ENCODE measurements around the gene ARL6IP4.

Gene ARL6IP4

DNA sequence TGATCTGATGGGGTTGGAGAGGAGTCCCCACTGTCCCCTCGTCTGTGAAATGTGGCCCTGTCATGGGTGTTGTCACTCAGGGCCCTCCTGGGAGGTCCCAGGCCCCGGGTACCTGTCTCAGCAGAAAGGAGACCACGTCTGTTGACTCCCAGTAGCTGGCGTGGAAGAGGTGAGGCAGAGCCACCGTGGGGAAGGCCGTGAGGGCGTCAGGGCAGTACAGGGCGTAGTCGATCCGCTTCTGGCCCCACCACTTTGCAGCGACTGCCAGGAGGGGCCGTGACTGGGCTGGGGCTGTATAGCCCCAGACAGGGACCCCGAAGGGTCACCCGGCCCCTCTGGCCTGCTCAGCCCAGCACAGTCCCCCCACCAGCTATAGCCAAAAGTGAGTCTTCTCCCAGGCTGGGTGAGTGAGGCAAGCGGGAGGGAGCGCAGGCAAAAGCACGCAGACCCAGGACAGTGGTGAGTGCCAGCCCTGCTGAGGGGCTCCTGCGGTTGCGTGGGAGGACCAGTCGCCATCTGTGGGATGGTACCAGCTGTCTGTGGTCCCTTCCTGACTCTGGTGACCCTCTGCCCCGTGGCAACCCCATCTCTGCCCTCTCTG is 8.2 kb downstream of the ARL6IP4 start:
- Histone ChIP-seq H3K4me1 (ENCODE audit: control insufficient read depth in 1 of 2, insufficient read depth in 2 of 2, low read length in 2 of 2) (peaks cover 0 to 19% of the 10 kb centered on the region in 2 donors), H3K36me3 (ENCODE audit: control insufficient read depth in 1 of 2, insufficient read depth in 2 of 2, low read length in 2 of 2) (peaks cover 0 to 36% of the 10 kb centered on the region in 2 donors), H3K4me3 (ENCODE audit: low read depth in 1 of 2, low read length in 2 of 2) (no peak overlapping the region), H3K9me3 (ENCODE audit: control insufficient read depth in 1 of 2, low read length in 2 of 2) (no peaks in the 10 kb centered on the region), H3K27ac (ENCODE audit: low read length) (no peak overlapping the region), H3K27me3 (ENCODE audit: low read depth, low read length) (no peaks in the 10 kb centered on the region)

DNA sequence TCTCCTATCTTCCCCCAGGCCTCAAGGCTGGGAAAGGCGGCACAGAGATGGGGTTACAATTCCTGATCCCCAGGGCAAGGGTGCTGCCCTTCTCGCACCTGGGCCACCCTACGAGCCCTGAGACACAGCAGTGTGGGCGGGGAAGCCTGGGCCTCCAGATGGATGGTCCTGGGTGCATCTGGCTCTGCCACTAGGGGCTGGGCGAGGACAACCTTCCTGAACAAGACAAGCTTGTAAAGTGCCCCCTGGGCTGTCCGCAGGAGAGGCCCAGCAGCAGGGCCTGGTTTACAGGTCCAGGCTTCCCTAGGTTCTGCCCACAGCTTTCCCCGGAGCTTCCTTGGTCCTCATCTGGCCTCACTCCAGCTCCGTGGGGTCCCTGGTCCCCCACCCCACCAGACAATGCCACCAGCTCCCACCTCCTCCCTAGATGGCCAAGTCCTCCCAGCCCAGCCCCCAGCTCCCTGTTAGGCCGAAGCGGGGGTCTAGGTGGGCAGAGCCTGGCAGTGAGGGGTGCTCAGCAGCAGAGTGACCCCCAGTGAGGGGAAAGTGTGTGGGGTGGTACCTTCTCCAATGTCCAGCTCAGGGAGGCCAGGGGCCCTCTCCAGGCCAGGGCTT is 8.9 kb downstream of the ARL6IP4 start:
- peaks cover 0 to 13% of the 10 kb centered on the region in 2 donors for H3K4me1 ChIP-seq (ENCODE audit: control insufficient read depth in 1 of 2, insufficient read depth in 2 of 2, low read length in 2 of 2)
- no peaks in the 10 kb centered on the region for H3K9me3 ChIP-seq (ENCODE audit: control insufficient read depth in 1 of 2, low read length in 2 of 2)
- peaks cover 0 to 36% of the 10 kb centered on the region in 2 donors for H3K36me3 ChIP-seq (ENCODE audit: control insufficient read depth in 1 of 2, insufficient read depth in 2 of 2, low read length in 2 of 2)
- no peak overlapping the region for H3K27ac ChIP-seq (ENCODE audit: low read length)
- no peak overlapping the region for H3K4me3 ChIP-seq (ENCODE audit: low read depth in 1 of 2, low read length in 2 of 2)
- H3K27me3 ChIP-seq (ENCODE audit: low read depth, low read length) = no peaks in the 10 kb centered on the region

DNA sequence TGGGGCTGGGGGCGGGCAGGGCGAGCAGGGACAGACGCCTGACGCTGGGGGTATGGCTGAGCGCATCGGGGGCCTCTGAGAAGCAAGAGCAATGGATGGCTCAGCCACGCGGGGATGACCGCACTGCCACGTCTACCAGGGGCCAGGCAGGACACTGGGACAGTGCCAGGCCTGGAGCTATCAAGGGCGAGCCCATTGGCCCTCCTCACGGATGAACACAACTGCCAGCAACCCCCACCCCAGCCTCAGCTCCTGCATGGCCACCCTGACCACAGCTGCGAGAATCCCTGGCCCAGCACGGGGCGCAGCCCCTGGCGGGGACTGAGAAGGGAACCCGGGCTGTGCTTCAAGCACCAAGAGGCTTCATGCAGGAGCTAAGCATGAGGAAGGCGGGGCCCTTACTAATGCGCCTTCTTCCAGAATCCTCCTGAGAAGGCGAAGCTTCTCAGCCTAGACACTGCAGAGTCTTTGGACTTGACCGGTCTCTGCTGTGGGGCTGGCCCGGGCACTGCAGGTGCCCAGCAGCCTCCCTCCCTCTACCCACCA is 9.5 kb downstream of the ARL6IP4 start:
- no peaks in the 10 kb centered on the region for H3K27me3 ChIP-seq (ENCODE audit: low read depth, low read length)
- H3K4me1 ChIP-seq (ENCODE audit: control insufficient read depth in 1 of 2, insufficient read depth in 2 of 2, low read length in 2 of 2) = peaks cover 0 to 7% of the 10 kb centered on the region in 2 donors
- no peaks in the 10 kb centered on the region for H3K9me3 ChIP-seq (ENCODE audit: control insufficient read depth in 1 of 2, low read length in 2 of 2)
- peaks cover 0 to 36% of the 10 kb centered on the region in 2 donors for H3K36me3 ChIP-seq (ENCODE audit: control insufficient read depth in 1 of 2, insufficient read depth in 2 of 2, low read length in 2 of 2)
- no peak overlapping the region for H3K4me3 ChIP-seq (ENCODE audit: low read depth in 1 of 2, low read length in 2 of 2)
- H3K27ac ChIP-seq (ENCODE audit: low read length) = no peak overlapping the region

DNA sequence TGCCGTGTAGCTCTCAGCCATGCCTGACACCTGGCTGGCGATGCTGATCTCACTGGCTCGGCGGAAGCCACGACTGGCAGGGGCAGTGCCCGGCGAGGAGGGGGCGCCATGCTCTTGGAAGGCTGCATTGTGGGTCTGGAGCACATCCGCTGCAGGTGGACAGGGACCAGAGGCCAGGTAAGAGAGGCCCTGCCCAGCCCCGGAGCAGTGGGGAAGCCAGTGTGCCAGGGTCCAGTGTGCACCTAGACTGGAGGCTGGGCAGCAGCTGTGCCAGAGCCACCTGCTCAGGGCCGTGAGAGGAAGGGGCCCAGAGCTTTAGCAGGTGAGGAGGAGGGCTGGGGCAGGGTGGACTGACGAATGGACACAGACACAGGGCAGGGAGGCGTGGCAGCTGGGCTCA is 10.1 kb downstream of the ARL6IP4 start:
- Histone ChIP-seq H3K4me1 (ENCODE audit: control insufficient read depth in 1 of 2, insufficient read depth in 2 of 2, low read length in 2 of 2) (peaks cover 0 to 2% of the 10 kb centered on the region in 2 donors), H3K4me3 (ENCODE audit: low read depth in 1 of 2, low read length in 2 of 2) (no peak overlapping the region), H3K36me3 (ENCODE audit: control insufficient read depth in 1 of 2, insufficient read depth in 2 of 2, low read length in 2 of 2) (peaks cover 0 to 36% of the 10 kb centered on the region in 2 donors), H3K27ac (ENCODE audit: low read length) (no peak overlapping the region), H3K27me3 (ENCODE audit: low read depth, low read length) (no peaks in the 10 kb centered on the region), H3K9me3 (ENCODE audit: control insufficient read depth in 1 of 2, low read length in 2 of 2) (no peaks in the 10 kb centered on the region)

DNA sequence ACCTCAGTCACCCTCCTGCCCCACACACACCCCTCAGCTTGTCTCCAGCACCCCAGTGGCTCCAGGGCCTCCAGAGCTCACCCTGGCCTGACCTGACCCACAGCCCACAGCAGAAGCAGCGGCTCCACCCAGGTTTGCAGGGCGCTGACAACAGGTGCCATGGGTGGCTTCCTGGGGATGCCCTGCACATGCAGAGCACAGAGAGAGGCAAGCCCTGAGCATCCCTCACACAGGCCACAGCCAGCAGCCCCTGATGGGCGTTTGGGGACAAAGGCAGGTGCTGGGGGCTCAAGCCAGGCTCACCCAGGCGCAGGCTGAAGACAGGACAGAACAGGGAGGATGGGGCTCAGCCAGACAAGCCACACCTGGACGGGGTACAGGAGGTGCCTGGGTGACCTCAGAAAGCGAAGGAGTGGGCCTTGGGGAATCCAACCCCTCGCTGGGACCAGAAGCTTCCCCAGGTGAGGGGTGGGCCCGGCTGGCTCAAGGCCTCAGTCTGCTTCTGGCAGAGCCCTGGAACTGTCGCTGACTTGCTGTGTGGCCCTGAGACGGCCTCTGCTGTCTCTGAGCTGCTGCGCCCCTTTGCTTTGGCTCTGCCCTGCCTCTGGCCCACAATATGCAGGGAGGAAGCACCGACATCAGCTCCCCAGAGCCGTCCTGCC is 10.6 kb downstream of the ARL6IP4 start:
- H3K9me3 ChIP-seq (ENCODE audit: control insufficient read depth in 1 of 2, low read length in 2 of 2) = no peaks in the 10 kb centered on the region
- peaks cover 0 to 33% of the 10 kb centered on the region in 2 donors for H3K36me3 ChIP-seq (ENCODE audit: control insufficient read depth in 1 of 2, insufficient read depth in 2 of 2, low read length in 2 of 2)
- peaks cover 4 to 7% of the 10 kb centered on the region in 2 donors for H3K4me1 ChIP-seq (ENCODE audit: control insufficient read depth in 1 of 2, insufficient read depth in 2 of 2, low read length in 2 of 2)
- H3K27me3 ChIP-seq (ENCODE audit: low read depth, low read length) = no peaks in the 10 kb centered on the region
- no peak overlapping the region for H3K27ac ChIP-seq (ENCODE audit: low read length)
- H3K4me3 ChIP-seq (ENCODE audit: low read depth in 1 of 2, low read length in 2 of 2) = no peak overlapping the region

DNA sequence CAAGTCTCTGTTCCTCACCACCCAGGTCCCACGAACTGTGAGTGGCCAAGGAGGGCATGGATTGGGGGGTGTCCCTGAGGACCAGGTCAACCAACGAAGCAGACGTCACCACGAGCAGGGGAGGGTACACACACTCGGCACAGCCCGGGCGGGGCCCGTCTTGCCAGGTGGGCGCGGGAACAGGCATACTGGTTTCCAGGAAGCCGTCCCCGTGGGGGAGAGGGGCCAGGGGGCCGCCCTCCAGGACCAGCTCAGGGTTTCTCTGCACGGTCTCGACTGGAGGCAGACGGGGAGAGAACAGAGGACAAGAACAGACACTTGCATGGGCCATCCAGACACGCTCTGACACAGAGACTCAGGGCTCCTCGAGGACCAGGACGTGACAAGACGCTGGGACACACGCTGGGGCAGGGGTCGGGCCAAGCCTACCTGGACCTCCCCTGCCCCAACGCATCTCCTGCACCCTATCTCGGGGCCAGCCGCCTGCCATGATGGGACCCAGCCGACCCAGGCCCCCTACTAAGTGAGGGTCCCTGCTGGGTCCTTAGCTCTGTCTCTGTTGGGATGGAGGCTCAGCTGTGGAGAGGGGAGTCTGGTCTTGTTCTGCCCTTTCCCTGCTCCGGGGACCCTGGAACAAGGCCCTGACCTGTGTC is 11.3 kb downstream of the ARL6IP4 start:
- Histone ChIP-seq H3K27ac (ENCODE audit: low read length) (no peak overlapping the region), H3K36me3 (ENCODE audit: control insufficient read depth in 1 of 2, insufficient read depth in 2 of 2, low read length in 2 of 2) (peaks cover 0 to 36% of the 10 kb centered on the region in 2 donors)

DNA sequence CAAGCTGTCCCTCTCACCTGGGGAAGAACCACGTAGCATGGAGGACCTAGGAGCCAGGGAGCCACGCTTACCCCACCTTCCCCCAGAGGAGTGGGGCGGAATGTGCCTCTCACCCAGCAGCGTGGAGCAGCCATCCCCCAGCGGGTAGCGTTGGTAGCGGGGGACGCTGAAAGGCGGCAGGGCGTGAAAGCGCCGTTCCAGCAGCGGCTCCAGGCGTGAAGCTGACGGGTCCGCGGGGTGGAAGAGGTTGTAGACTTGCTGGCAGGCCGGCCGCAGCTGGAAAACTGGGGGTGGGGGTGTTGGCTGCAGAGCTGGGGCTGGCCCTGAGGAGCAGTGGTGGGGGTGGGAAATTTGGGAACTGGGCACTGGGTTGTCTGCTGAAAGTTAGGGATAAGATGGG is 11.9 kb downstream of the ARL6IP4 start:
- Histone ChIP-seq H3K4me3 (ENCODE audit: low read depth in 1 of 2, low read length in 2 of 2) (no peak overlapping the region), H3K27me3 (ENCODE audit: low read depth, low read length) (no peaks in the 10 kb centered on the region), H3K27ac (ENCODE audit: low read length) (no peak overlapping the region), H3K9me3 (ENCODE audit: control insufficient read depth in 1 of 2, low read length in 2 of 2) (no peaks in the 10 kb centered on the region), H3K4me1 (ENCODE audit: control insufficient read depth in 1 of 2, insufficient read depth in 2 of 2, low read length in 2 of 2) (peaks cover 4 to 11% of the 10 kb centered on the region in 2 donors), H3K36me3 (ENCODE audit: control insufficient read depth in 1 of 2, insufficient read depth in 2 of 2, low read length in 2 of 2) (peaks cover 0 to 36% of the 10 kb centered on the region in 2 donors)

More for the DNA sequence above, 11.3 kb downstream of the ARL6IP4 start:
- no peaks in the 10 kb centered on the region for H3K9me3 ChIP-seq (ENCODE audit: control insufficient read depth in 1 of 2, low read length in 2 of 2)
- H3K4me3 ChIP-seq (ENCODE audit: low read depth in 1 of 2, low read length in 2 of 2) = no peak overlapping the region
- H3K27me3 ChIP-seq (ENCODE audit: low read depth, low read length) = no peaks in the 10 kb centered on the region
- peaks cover 4 to 11% of the 10 kb centered on the region in 2 donors for H3K4me1 ChIP-seq (ENCODE audit: control insufficient read depth in 1 of 2, insufficient read depth in 2 of 2, low read length in 2 of 2)

DNA sequence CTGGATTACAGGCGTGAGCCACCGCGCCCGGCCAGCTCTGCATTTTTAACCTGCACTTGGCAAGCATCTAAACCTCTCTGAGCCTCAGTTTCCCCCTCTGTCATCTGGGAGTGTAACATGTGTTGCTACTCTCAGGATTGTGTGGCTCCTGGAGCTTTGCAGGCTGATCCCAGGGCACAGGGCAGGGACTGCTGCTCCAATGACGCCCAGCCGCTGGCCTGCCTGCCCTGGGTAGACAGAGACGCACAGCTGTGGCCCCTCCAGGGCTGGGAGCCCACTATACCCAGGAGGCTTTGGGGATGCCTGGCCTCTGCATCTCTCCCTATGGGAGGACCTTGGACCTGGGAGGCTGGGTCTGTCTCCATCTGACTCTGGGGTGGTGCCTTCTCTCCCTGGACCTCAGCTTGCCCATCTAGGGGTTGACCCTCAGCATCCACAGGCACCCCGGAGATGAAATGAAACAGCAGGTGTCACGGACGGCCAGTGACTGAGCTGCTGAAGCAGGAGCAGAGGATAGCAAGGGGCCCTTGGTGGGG is 13.7 kb downstream of the ARL6IP4 start:
- H3K27me3 ChIP-seq (ENCODE audit: low read depth, low read length) = no peaks in the 10 kb centered on the region
- no peak overlapping the region for H3K27ac ChIP-seq (ENCODE audit: low read length)
- no peak overlapping the region for H3K4me3 ChIP-seq (ENCODE audit: low read depth in 1 of 2, low read length in 2 of 2)
- H3K9me3 ChIP-seq (ENCODE audit: control insufficient read depth in 1 of 2, low read length in 2 of 2) = no peaks in the 10 kb centered on the region
- peaks cover 4 to 11% of the 10 kb centered on the region in 2 donors for H3K4me1 ChIP-seq (ENCODE audit: control insufficient read depth in 1 of 2, insufficient read depth in 2 of 2, low read length in 2 of 2)
- peaks cover 0 to 26% of the 10 kb centered on the region in 2 donors for H3K36me3 ChIP-seq (ENCODE audit: control insufficient read depth in 1 of 2, insufficient read depth in 2 of 2, low read length in 2 of 2)

DNA sequence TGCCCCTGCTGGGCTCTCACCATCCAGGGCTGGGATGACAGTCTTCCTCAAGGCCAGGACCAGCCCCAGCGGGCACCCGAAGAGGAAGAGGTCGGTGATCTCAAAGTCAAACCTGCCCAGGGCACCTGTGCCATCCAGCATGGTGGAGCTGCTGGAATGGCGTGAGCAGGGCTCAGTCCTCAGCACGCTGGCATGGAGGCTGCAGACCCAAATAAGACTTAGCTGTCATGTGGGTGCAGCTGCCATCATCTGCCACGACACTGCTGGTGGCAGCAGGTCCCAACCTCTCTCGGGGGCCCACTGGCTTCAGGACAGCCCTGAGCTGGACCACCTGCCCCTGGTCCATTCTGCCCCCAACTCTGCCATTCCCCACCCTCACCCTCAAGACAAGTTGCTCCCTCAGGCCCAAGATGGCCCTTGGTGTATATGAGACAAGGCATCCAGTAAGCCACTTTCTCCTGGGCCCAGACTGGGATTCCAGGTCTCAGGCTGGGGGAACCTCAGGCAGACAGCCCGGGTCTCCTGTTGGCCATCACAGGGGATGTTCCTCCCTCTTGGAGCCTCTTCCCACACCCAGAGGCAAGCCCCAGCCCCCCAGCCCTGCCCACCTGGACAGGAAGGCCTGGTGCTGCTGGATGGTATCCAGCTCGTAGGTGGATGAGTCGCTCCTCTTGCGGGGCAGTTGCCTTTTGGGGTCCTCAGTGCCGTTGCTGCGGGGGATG is 14.5 kb downstream of the ARL6IP4 start:
- Histone ChIP-seq H3K27me3 (ENCODE audit: low read depth, low read length) (no peaks in the 10 kb centered on the region), H3K4me1 (ENCODE audit: control insufficient read depth in 1 of 2, insufficient read depth in 2 of 2, low read length in 2 of 2) (peaks cover 4 to 11% of the 10 kb centered on the region in 2 donors), H3K36me3 (ENCODE audit: control insufficient read depth in 1 of 2, insufficient read depth in 2 of 2, low read length in 2 of 2) (peaks cover 0 to 33% of the 10 kb centered on the region in 2 donors), H3K27ac (ENCODE audit: low read length) (no peak overlapping the region), H3K9me3 (ENCODE audit: control insufficient read depth in 1 of 2, low read length in 2 of 2) (no peaks in the 10 kb centered on the region), H3K4me3 (ENCODE audit: low read depth in 1 of 2, low read length in 2 of 2) (no peak overlapping the region)

DNA sequence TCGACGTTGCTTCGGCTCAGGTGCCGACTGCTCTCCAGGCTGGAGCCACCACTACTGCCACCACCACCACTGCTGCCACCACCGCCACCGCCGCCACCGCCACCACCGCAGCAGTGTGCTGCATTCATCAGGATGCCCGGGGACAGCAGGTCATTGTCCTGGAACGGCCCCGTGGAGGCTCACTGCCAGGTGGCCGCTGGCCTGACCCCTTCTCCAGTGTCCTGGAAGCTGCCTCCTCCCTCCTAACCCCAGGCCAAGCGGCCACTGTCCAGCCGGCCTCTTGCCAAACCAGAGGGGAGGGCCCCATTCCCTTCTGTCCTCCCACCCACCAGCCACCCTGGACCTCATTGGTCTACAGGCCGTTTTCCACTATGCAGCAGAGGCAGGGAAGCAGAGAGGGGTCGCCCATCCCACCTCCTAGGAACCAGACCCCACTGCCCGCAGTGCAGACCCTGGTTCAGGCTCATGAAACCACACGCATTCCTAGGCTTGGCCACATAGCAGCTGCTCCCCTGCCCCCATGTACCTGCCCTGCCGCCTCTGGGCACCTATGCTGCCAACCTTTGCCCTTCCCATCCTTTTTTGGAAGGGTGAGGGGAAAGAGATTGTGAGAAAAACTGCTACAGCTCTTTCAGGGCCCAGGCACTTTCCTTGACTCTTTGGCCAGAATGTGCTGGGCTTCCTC is 15.2 kb downstream of the ARL6IP4 start:
- Histone ChIP-seq H3K4me1 (ENCODE audit: control insufficient read depth in 1 of 2, insufficient read depth in 2 of 2, low read length in 2 of 2) (peaks cover 4 to 11% of the 10 kb centered on the region in 2 donors), H3K4me3 (ENCODE audit: low read depth in 1 of 2, low read length in 2 of 2) (no peak overlapping the region), H3K36me3 (ENCODE audit: control insufficient read depth in 1 of 2, insufficient read depth in 2 of 2, low read length in 2 of 2) (peaks cover 0 to 39% of the 10 kb centered on the region in 2 donors), H3K9me3 (ENCODE audit: control insufficient read depth in 1 of 2, low read length in 2 of 2) (no peaks in the 10 kb centered on the region), H3K27ac (ENCODE audit: low read length) (no peak overlapping the region), H3K27me3 (ENCODE audit: low read depth, low read length) (no peaks in the 10 kb centered on the region)

Measured in muscle layer of duodenum (tissue), 2 donors.